GM23338 (cell line): ENCODE measurements around the gene IL10. TPM values are rescaled to one million over a fixed set of nuclear protein-coding genes. Genes with fewer than 3 reads are reported as not detected.

Source experiments
- ATAC-seq: fragments of 200-7000 bp; cut with Tn5 transposase; 3 replicates; pipeline ENCODE4 v1.9.1; 2020
- DNase-seq: peaks from one replicate; pipeline ENCODE4 v3.0.0-alpha.2; 2015; ENCODE audit warnings: low spot score
- H2AFZ ChIP-seq: fragments of 200-600 bp; sonication (generic); 2 replicates; pipeline ENCODE4 v1.8.0; 2016; ENCODE audit warnings: antibody characterized with exemption, mild to moderate bottlenecking, moderate library complexity
- H3F3A ChIP-seq: fragments of 200-600 bp; sonication (generic); replicated peaks from 2 replicates; pipeline ENCODE4 v1.8.0; 2017; ENCODE audit warnings: antibody characterized with exemption, mixed run types, low read depth
- H3K27ac ChIP-seq: fragments of 200-600 bp; sonication (generic); 2 replicates; pipeline ENCODE4 v1.6.1; 2016; ENCODE audit warnings: low read depth
- H3K27me3 ChIP-seq: fragments of 200-600 bp; sonication (generic); 2 replicates; pipeline ENCODE4 v1.8.0; 2016; ENCODE audit warnings: mild to moderate bottlenecking, mixed run types, moderate library complexity; ENCODE audit not compliant: insufficient read depth
- H3K36me3 ChIP-seq: fragments of 200-600 bp; sonication (generic); 2 replicates; pipeline ENCODE4 v1.8.0; 2016; ENCODE audit warnings: mild to moderate bottlenecking; ENCODE audit not compliant: insufficient read depth
- H3K4me1 ChIP-seq: fragments of 200-600 bp; sonication (generic); 2 replicates; pipeline ENCODE4 v1.8.0; 2016; ENCODE audit warnings: mild to moderate bottlenecking, moderate library complexity; ENCODE audit not compliant: insufficient read depth
- H3K4me2 ChIP-seq: fragments of 200-600 bp; sonication (generic); 2 replicates; pipeline ENCODE4 v1.7.1; 2017; ENCODE audit warnings: mixed run types
- H3K4me3 ChIP-seq: fragments of 200-600 bp; sonication (generic); 2 replicates; pipeline ENCODE4 v1.6.1; 2016; ENCODE audit warnings: mixed run types
- H3K79me2 ChIP-seq: fragments of 200-600 bp; sonication (generic); replicated peaks from 2 replicates; pipeline ENCODE4 v1.8.0; 2017; ENCODE audit warnings: mild to moderate bottlenecking; ENCODE audit not compliant: insufficient read depth
- H3K9me2 ChIP-seq: fragments of 200-600 bp; sonication (generic); 2 replicates; pipeline ENCODE4 v1.8.0; 2017; ENCODE audit not compliant: insufficient read depth
- H4K20me1 ChIP-seq: fragments of 200-600 bp; sonication (generic); replicated peaks from 2 replicates; pipeline ENCODE4 v1.8.0; 2017; ENCODE audit warnings: mild to moderate bottlenecking; ENCODE audit not compliant: insufficient read depth
- H3K27ac Mint-ChIP-seq: 2 replicates; pipeline ENCODE4 v1.8.0; 2020; ENCODE audit warnings: inconsistent platforms, mild to moderate bottlenecking, moderate library complexity, mixed read lengths
- H3K27me3 Mint-ChIP-seq: 3 replicates; pipeline ENCODE4 v1.8.0; 2022; ENCODE audit warnings: low read depth, mild to moderate bottlenecking, moderate library complexity, mixed read lengths, inconsistent platforms; ENCODE audit not compliant: insufficient read depth, poor library complexity
- H3K36me3 Mint-ChIP-seq: 3 replicates; pipeline ENCODE4 v1.8.0; 2021; ENCODE audit warnings: low read depth, mild to moderate bottlenecking, inconsistent platforms, moderate library complexity, mixed read lengths
- H3K4me1 Mint-ChIP-seq: 3 replicates; pipeline ENCODE4 v1.8.0; 2020; ENCODE audit warnings: mild to moderate bottlenecking, inconsistent platforms, mixed read lengths
- H3K4me3 Mint-ChIP-seq: 3 replicates; pipeline ENCODE4 v1.8.0; 2021; ENCODE audit warnings: moderate library complexity, mild to moderate bottlenecking, inconsistent platforms, mixed read lengths
- H3K9me3 Mint-ChIP-seq: 3 replicates; pipeline ENCODE4 v1.8.0; 2020; ENCODE audit warnings: moderate library complexity, mild to moderate bottlenecking, inconsistent platforms, mixed read lengths
- EZH2 ChIP-seq: fragments of 200-600 bp; sonication (generic); IDR thresholded peaks from one replicate; pipeline ENCODE4 v1.8.0; 2017; ENCODE audit warnings: antibody characterized with exemption, mild to moderate bottlenecking, low read depth; ENCODE audit not compliant: unreplicated experiment
- EZH2phosphoT487 ChIP-seq: fragments of 200-600 bp; sonication (generic); IDR thresholded peaks from one replicate; pipeline ENCODE4 v1.8.1; 2018; ENCODE audit warnings: antibody characterized with exemption; ENCODE audit not compliant: unreplicated experiment
- NANOG ChIP-seq: IDR thresholded peaks from 2 replicates; pipeline ENCODE4 v1.6.1; 2016; ENCODE audit warnings: antibody characterized with exemption, borderline replicate concordance
- STAT1 ChIP-seq: IDR thresholded peaks from one replicate; pipeline ENCODE4 v1.6.1; 2016; ENCODE audit warnings: antibody characterized with exemption; ENCODE audit not compliant: unreplicated experiment
- ZNF331 ChIP-seq: fragments of 250-450 bp; sonication (Bioruptor Pico); IDR thresholded peaks from 2 replicates; pipeline ENCODE4 v1.5.0; 2020; ENCODE audit warnings: low read depth, mild to moderate bottlenecking, moderate library complexity
- polyA plus RNA-seq: library from polyadenylated mRNA; unstranded; fragments of >200 nt; fragmentation: Nextera tagmentation; extraction: Ambion mirVana; gene quantifications from 2 replicates; pipeline ENCODE4 v1.2.1, GENCODE V29; 2016
- total RNA-seq: library from RNA; depleted of rRNA; stranded (reverse); fragments of >200 nt; shearing (Covaris generic); gene quantifications from 2 replicates; pipeline ENCODE4 v1.2.3, GENCODE V29; 2014
- TF ChIP-seq, protein P1 (sequence below): fragments of 250-450 bp; sonication (Bioruptor Pico); IDR thresholded peaks from 2 replicates; pipeline ENCODE4 v1.5.0; 2020; ENCODE audit warnings: mild to moderate bottlenecking, moderate library complexity

The IL10 gene
- total and polyA plus RNA-seq, 2 experiments from 2014 or later: not detected

DNA sequence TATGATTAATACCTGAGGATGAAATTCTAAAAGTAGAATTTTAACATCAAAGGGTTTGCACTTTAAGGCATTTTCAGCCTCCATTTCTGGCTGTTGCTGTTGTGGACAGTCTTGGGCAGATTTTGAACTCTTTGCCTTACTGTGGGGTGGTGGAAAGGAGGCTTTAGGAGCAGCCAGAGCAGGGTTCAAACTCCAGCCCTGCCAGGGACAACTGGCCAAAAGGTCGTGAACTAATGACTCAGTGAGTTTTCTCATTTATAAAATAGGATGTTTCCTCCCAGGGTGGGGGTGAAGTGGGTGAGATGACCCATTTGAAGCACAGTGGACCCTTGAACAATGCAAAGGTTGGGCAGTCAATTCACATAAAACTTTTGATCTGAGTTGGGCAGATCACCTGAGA, 50.8 kb downstream of the IL10 start (continued):
- TF ChIP-seq, protein P1, sequence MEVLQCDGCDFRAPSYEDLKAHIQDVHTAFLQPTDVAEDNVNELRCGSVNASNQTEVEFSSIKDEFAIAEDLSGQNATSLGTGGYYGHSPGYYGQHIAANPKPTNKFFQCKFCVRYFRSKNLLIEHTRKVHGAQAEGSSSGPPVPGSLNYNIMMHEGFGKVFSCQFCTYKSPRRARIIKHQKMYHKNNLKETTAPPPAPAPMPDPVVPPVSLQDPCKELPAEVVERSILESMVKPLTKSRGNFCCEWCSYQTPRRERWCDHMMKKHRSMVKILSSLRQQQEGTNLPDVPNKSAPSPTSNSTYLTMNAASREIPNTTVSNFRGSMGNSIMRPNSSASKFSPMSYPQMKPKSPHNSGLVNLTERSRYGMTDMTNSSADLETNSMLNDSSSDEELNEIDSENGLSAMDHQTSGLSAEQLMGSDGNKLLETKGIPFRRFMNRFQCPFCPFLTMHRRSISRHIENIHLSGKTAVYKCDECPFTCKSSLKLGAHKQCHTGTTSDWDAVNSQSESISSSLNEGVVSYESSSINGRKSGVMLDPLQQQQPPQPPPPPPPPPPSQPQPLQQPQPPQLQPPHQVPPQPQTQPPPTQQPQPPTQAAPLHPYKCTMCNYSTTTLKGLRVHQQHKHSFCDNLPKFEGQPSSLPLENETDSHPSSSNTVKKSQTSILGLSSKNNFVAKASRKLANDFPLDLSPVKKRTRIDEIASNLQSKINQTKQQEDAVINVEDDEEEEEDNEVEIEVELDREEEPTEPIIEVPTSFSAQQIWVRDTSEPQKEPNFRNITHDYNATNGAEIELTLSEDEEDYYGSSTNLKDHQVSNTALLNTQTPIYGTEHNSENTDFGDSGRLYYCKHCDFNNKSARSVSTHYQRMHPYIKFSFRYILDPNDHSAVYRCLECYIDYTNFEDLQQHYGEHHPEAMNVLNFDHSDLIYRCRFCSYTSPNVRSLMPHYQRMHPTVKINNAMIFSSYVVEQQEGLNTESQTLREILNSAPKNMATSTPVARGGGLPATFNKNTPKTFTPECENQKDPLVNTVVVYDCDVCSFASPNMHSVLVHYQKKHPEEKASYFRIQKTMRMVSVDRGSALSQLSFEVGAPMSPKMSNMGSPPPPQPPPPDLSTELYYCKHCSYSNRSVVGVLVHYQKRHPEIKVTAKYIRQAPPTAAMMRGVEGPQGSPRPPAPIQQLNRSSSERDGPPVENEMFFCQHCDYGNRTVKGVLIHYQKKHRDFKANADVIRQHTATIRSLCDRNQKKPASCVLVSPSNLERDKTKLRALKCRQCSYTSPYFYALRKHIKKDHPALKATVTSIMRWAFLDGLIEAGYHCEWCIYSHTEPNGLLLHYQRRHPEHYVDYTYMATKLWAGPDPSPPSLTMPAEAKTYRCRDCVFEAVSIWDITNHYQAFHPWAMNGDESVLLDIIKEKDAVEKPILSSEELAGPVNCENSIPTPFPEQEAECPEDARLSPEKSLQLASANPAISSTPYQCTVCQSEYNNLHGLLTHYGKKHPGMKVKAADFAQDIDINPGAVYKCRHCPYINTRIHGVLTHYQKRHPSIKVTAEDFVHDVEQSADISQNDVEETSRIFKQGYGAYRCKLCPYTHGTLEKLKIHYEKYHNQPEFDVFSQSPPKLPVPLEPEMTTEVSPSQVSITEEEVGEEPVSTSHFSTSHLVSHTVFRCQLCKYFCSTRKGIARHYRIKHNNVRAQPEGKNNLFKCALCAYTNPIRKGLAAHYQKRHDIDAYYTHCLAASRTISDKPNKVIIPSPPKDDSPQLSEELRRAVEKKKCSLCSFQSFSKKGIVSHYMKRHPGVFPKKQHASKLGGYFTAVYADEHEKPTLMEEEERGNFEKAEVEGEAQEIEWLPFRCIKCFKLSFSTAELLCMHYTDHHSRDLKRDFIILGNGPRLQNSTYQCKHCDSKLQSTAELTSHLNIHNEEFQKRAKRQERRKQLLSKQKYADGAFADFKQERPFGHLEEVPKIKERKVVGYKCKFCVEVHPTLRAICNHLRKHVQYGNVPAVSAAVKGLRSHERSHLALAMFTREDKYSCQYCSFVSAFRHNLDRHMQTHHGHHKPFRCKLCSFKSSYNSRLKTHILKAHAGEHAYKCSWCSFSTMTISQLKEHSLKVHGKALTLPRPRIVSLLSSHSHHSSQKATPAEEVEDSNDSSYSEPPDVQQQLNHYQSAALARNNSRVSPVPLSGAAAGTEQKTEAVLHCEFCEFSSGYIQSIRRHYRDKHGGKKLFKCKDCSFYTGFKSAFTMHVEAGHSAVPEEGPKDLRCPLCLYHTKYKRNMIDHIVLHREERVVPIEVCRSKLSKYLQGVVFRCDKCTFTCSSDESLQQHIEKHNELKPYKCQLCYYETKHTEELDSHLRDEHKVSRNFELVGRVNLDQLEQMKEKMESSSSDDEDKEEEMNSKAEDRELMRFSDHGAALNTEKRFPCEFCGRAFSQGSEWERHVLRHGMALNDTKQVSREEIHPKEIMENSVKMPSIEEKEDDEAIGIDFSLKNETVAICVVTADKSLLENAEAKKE (CRISPR knock-in tag): no peak

DNA sequence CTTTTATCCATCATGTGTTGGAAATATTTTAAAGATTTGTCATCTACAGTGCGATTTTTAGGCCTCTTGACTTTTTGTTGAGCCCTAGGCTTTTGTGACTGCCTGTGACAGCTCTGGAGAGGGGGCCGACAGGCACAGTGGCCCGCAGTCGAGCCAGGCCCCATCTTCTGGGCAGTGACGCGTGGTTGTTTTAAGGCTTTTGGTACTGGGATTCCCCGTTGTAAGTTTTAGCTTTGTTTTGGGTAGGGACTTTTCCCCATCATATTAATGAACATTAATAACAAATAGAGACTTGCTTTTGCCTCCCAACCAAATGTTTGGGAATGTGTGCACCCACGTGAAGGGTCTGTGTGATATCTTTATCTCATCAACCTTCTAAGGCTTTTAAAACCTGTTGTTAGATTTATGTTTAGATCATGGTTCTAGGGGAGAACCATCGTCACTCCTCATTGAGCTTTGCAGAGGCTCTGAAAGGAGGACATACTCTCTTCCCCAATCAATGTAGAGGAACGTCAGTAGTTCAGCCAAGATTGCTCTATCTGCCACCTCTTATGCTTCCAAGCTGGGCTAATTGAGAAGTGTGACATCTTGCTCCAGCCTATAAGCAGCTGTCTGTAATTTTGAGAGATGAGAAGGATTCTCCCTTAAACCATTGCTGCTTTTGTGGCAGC, 53.0 kb downstream of the IL10 start:
- Histone ChIP-seq H4K20me1 (peaks cover 22% of the 10 kb centered on the region), H3K79me2 (peaks cover 68% of the 10 kb centered on the region)
- TF ChIP-seq EZH2phosphoT487 (no peak), STAT1 (no peak), NANOG (no peak), ZNF331 (CRISPR knock-in tag) (no peak), EZH2 (no peak)

More for the DNA sequence above, 53.0 kb downstream of the IL10 start:
- H3K9me3 Mint-ChIP-seq: no peaks in the 10 kb centered on the region; the same call in 2 of the 3 replicates
- H3F3A ChIP-seq: no peaks in the 10 kb centered on the region
- H3K4me1 ChIP-seq: peaks cover 13% of the 10 kb centered on the region
- no peaks in the 10 kb centered on the region for H3K9me2 ChIP-seq
- H3K4me2 ChIP-seq: no peak overlapping the region
- H3K4me1 Mint-ChIP-seq: peaks cover 20% of the 10 kb centered on the region
- H3K27ac Mint-ChIP-seq: no peak overlapping the region
- H3K36me3 ChIP-seq: no peaks in the 10 kb centered on the region
- no peak overlapping the region for H3K4me3 Mint-ChIP-seq
- no peak overlapping the region for H3K27ac ChIP-seq
- H3K4me3 ChIP-seq: no peak overlapping the region
- peaks cover 5% of the 10 kb centered on the region for H3K27me3 Mint-ChIP-seq
- H2AFZ ChIP-seq: no peak overlapping the region
- DNase-seq (no peak), ATAC-seq (no peak)
- H3K27me3 ChIP-seq: no peaks in the 10 kb centered on the region
- no peaks in the 10 kb centered on the region; the same call in 2 of the 3 replicates for H3K36me3 Mint-ChIP-seq
